Testis (tissue), 2 donors: ENCODE measurements around the gene BEAN1.

ENCODE experiments used
- POLR2A ChIP-seq: fragments of 450-650 bp; IDR thresholded peaks from one replicate; pipeline ENCODE4 v1.6.1; 2017; ENCODE audit warnings: antibody characterized with exemption, mild to moderate bottlenecking, moderate library complexity
- TF ChIP-seq, protein P1 (sequence below), 3 experiments: fragments of 450-650 bp in 2 of 3; fragments of 200-600 bp in 1 of 3; sonication (generic) in 1 of 3; IDR thresholded peaks; one replicate each; pipeline ENCODE4 v1.5.1; 2016 to 2019; ENCODE audit warnings: antibody characterized with exemption in 3 of 3, mild to moderate bottlenecking in 2 of 3, moderate library complexity in 1 of 3

DNA sequence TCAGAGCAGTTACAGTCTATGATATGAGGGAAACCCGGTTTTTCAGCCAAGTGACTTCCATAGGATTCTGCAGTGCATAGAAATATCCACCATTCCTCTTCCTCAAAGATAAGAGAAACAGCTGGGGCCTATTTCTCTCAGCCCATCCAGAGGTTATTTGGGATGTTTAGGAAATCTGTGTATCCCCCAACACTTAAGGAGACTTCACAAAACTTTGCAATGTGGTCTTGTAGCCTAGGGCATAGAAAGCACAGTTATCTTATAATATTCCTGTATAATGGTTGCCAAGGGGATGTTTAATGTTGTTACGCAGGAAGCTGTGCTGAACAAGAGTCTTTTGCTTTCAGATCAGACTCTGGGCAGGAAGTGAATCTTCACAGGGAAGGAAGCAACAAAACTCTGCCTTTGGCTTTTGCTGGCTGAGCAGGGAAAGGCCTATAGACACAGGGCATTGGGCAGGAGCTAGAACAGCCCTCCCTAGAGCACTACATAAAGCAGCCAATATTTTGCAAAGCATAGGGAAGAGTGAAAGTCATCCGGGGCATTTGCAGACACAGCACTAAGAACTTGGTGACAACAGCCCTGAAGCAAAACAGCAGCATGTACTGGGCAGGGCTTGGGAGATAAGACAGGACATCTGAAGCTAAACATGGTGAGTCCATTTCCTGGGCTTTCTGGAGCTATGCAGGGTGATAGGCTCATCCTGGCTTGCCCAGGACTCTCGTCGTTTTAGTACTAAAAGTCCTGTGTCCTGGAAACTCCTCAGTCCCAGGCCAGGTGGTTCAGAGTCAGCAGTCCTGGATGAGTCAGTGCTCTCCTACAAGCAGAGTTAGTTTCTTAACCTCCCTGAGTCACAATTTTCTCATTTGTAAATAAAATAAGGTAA lies 18.7 kb upstream of the BEAN1 start:
- TF ChIP-seq, protein P1, sequence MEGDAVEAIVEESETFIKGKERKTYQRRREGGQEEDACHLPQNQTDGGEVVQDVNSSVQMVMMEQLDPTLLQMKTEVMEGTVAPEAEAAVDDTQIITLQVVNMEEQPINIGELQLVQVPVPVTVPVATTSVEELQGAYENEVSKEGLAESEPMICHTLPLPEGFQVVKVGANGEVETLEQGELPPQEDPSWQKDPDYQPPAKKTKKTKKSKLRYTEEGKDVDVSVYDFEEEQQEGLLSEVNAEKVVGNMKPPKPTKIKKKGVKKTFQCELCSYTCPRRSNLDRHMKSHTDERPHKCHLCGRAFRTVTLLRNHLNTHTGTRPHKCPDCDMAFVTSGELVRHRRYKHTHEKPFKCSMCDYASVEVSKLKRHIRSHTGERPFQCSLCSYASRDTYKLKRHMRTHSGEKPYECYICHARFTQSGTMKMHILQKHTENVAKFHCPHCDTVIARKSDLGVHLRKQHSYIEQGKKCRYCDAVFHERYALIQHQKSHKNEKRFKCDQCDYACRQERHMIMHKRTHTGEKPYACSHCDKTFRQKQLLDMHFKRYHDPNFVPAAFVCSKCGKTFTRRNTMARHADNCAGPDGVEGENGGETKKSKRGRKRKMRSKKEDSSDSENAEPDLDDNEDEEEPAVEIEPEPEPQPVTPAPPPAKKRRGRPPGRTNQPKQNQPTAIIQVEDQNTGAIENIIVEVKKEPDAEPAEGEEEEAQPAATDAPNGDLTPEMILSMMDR (IDR thresholded peaks at IDR 0.05): no peak
- no peak for TF ChIP-seq POLR2A
